T-helper 9 cell (primary cell): ENCODE results near the gene SPRED3.
"Not testable (repeated sequence)": the region's sequence is repeated elsewhere in the genome, so short reads cannot be mapped to it uniquely, and the experiment has no call there.

Experiments used
- DNase-seq: peaks from one replicate; pipeline ENCODE4 v3.0.0-alpha.2; 2020

SPRED3 gene

DNA sequence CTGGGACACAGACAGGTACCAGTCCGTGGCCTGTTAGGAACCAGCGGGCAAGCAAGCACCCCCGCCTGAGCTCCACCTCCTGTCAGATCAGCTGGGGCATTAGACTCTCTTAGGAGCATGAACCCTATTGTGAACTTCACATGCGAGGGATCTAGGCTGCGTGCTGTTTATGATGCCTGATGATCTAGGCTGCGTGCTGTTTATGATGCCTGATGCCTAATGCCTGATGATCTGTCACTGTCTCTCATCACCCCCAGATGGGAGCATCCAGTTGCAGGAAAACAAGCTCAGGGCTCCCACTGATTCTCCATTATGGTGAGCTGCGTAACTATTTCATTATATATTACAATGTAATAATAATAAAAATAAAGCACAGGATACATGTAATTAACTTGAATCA lies 33.9 kb downstream of the SPRED3 start:
- no peak for DNase-seq

DNA sequence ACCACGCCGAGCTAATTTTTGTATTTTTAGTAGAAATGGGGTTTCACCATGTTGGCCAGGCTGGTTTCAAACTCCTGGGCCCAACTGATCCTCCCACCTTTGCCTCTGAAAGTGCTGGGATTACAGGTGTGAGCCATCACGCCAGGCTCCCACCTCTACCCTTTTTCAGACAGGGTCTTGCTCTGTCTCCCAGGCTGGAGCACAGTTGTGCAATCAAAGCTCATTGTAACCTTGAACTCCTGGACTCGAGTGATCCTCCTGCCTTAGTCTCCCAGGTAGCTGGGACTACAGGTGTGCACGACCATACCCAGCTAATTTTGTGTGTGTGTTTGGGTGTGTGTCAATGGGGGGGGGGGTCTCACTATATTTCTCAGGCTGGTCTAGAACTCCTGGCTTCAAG lies 35.8 kb downstream of the SPRED3 start:
- DNase-seq = no peak

DNA sequence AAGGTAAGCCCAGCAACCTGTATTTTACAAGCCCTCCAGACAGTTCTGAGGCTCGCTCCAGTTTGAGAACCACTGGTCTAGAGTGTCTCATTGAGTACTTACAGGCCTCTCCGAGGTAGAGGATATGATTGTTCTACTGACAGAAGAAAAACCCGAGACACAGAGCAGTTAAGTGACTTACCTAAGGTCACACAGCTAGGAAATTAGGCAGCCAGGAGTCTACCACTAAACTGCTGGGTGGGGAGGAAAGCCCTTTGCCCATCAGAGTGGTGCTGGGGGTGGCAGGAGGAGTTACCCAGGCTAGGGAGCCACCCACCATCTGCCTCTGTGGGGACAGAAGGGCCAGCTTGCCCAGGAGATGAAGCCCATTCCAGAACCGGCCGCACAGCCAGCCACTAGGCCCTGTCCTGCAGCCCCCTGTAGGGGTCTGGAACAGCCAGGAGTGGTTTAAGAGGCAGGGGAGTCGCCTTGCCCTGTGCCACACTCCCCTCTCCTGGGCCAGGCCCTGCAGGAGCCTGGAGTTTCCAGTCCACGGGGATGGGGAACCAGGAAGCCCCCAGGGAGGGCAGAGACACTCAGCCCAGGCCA lies 36.8 kb downstream of the SPRED3 start:
- no peak for DNase-seq

GRCh38 chr19:38425810-38426466 lies 37.4 kb downstream of the SPRED3 start, which contains the start of gene RASGRP4:
RASGRP4 (minus strand) TSS chr19:38426219; CDS start chr19:38426091, 128 bp downstream.
- DNase-seq = peak; percentile 16

GRCh38 chr19:38427035-38427677 lies 38.7 kb downstream of the SPRED3 start:
- not testable (repeated sequence) for DNase-seq

DNA sequence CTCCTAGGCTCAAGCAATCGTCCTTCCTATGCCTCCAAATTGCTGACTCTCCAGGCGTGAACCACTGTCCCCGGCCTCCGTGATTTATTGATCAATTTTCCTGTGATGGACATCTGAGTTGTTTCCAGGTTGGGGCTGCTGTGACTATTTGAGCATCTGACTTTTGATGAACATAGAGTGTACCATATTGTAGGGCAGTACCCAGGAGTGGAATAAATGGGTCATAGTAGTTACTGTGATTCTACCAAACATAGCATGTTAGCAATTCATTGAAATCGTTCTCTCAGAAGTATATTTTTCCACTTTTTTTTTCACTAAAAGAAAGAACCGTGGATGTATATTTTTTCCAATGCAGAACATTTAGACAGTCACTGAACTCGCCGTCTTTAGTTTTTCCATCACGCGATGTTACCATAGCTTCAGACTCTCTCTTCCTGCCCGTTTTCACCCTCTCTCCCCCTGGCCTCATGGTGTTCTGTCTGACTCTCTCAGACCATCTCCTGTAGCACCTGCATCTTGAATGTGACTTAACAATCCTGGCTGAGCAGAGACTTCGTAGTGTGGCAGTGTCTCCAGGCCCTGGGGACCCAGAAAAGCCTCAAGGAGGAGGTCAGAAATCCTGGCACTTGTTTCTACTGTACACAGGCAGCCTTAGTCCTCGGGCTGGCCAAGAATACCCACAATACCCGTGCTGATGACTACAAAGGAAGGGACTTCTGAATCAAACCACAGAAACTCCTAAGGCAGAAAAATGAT lies 40.7 kb downstream of the SPRED3 start:
- DNase-seq = no peak

DNA sequence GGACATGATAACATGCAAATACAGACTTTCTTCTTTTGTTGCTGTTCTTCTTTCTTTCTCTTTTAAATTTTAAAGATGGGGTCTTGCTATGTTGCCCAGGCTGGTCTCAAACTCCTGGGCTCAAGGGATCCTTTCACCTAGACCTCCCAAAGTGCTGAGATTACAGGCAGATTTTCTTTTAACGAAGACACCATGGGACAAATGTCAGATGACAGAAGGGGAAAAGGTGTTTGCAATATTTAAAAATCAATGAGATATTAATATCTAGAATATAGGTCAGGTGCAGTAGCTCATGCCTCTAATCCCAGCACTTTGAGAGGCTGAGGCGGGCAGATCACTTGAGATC lies 41.3 kb downstream of the SPRED3 start:
- DNase-seq = no peak

DNA sequence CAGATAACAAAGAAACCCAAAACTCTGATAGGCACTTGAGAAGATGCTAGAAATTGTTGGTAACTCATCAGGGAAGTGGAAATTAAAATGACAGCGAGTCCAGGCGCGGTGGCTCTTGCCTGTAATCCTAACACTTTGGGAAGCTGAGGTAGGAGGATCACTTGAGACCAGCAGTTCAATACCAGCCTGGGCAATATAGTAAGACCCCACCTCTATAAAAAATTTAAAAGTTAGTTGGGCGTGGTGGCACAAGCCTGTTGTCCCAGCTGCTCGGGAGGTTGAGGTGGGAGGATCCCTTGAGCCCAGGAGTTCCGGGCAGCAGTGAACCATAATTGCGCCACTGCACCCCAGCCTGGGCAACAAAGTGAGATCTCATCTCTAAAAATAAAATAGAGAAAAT lies 42.4 kb downstream of the SPRED3 start:
- no peak for DNase-seq

GRCh38 chr19:38433268-38433733 lies 44.8 kb downstream of the SPRED3 start, which contains the start of gene RYR1:
RYR1 (plus strand) TSS chr19:38433691; CDS start chr19:38433830, 139 bp downstream.
- no peak for DNase-seq

GRCh38 chr19:38434549-38435051 lies 46.1 kb downstream of the SPRED3 start:
- no peak for DNase-seq

- no peak for DNase-seq
Measured at GRCh38 chr19:38437295-38437694, 48.8 kb downstream of the SPRED3 start.

- no peak for DNase-seq
Measured at GRCh38 chr19:38437917-38438316, 49.4 kb downstream of the SPRED3 start.

DNA sequence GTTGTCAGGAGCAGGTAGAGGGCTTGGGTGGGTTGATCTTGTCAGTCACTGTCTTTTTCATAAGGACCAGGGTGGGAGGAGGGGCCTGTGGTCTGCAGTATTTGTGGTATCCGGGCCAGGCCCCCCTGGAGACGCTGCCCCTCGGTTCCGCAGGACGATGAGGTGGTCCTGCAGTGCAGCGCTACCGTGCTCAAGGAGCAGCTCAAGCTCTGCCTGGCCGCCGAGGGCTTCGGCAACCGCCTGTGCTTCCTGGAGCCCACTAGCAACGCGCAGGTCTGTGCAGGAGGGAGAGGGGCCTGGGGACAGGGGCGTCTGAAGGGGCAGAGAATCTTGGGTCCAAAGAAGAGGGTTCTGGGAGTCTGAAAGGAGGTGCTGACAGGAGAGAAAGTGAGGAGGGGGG lies 52.1 kb downstream of the SPRED3 start:
- no peak for DNase-seq

- DNase-seq = no peak
Measured at GRCh38 chr19:38441657-38442348, 53.3 kb downstream of the SPRED3 start.

GRCh38 chr19:38442736-38443135 lies 54.2 kb downstream of the SPRED3 start:
- DNase-seq = no peak

GRCh38 chr19:38443458-38443999 lies 55.0 kb downstream of the SPRED3 start:
- DNase-seq = no peak

GRCh38 chr19:38444026-38444425 lies 55.5 kb downstream of the SPRED3 start:
- no peak for DNase-seq

DNA sequence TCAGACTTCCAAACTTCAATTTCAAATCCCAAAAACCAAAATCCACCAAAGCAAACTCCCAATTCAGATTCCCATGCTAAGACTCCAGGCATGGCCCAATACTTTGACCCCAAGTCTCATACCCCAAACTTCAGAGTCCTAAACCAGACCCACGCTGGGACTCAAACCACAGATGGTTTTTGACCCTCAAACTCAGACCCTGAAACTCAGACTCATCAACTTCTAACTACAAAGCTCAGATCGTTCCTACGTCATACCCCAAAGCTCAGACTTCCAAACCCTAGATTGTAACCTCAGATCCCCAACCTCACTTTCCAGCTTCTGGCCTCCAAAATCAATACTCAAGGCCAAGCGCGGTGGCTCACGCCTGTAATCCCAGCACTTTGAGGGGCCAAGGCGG lies 56.9 kb downstream of the SPRED3 start:
- no peak for DNase-seq

- DNase-seq = no peak
Measured at GRCh38 chr19:38448225-38448624, 59.7 kb downstream of the SPRED3 start.
